DMS153 (cell line): ENCODE data around the gene PRM3.
"Not testable (repeated sequence)": the region's sequence is repeated elsewhere in the genome, so short reads cannot be mapped to it uniquely, and the experiment has no call there.

ENCODE experiments used
- DNase-seq: peaks from one replicate; lab custom pipeline; 2025; lab: John Stamatoyannopoulos, UW

PRM3 gene

GRCh38 chr16:11303405-11304138 is 30.1 kb upstream of the PRM3 start:
- peak; percentile 82 for DNase-seq

- peak; percentile 77 for DNase-seq
These were observed 29.5 kb upstream of the PRM3 start for GRCh38 chr16:11302977-11303376.

GRCh38 chr16:11301645-11302501 is 28.4 kb upstream of the PRM3 start:
- no peak for DNase-seq

- DNase-seq, result no peak
These were observed 27.1 kb upstream of the PRM3 start for GRCh38 chr16:11300560-11300892.

GRCh38 chr16:11299865-11300559 is 26.6 kb upstream of the PRM3 start:
- DNase-seq, result no peak

- not testable (repeated sequence) for DNase-seq
These were observed 25.6 kb upstream of the PRM3 start for GRCh38 chr16:11298950-11299547.

- no peak for DNase-seq
These were observed 24.9 kb upstream of the PRM3 start for GRCh38 chr16:11298143-11298900.

GRCh38 chr16:11297492-11298142 is 24.2 kb upstream of the PRM3 start:
- DNase-seq, result peak; percentile 85

GRCh38 chr16:11296706-11297491 is 23.5 kb upstream of the PRM3 start:
- no peak for DNase-seq

- DNase-seq, result no peak
These were observed 22.9 kb upstream of the PRM3 start for GRCh38 chr16:11296351-11296705.

GRCh38 chr16:11295672-11296071 is 22.2 kb upstream of the PRM3 start:
- DNase-seq, result no peak

- no peak for DNase-seq
These were observed 18.8 kb upstream of the PRM3 start for GRCh38 chr16:11292076-11292748.

GRCh38 chr16:11291091-11291703 is 17.8 kb upstream of the PRM3 start:
- no peak for DNase-seq

- DNase-seq, result no peak
These were observed 16.9 kb upstream of the PRM3 start for GRCh38 chr16:11290102-11290893.

GRCh38 chr16:11289696-11290095 is 16.3 kb upstream of the PRM3 start:
- not testable (repeated sequence) for DNase-seq

- DNase-seq, result no peak
These were observed 15.8 kb upstream of the PRM3 start for GRCh38 chr16:11289202-11289601.

GRCh38 chr16:11285842-11286241 is 12.4 kb upstream of the PRM3 start:
- no peak for DNase-seq

GRCh38 chr16:11283820-11284248 is 10.4 kb upstream of the PRM3 start:
- DNase-seq, result no peak
